Adrenal gland (tissue), 12 donors: ENCODE measurements around the gene DDX28. TPM values are rescaled to one million over a fixed set of nuclear protein-coding genes. Genes with fewer than 3 reads are reported as not detected.
"Not testable (repeated sequence)": the region's sequence is repeated elsewhere in the genome, so short reads cannot be mapped to it uniquely, and the experiment has no call there.

Experiments used
- DNase-seq, 7 donors: peaks; one replicate each; pipeline ENCODE4 v3.0.0-alpha.2; 2019 to 2020
- H3K27ac ChIP-seq, 5 donors: fragments of 200-600 bp; sonication (generic) in 4 of 5; 1 replicate in 3 of 5; 2 replicates in 2 of 5; pipeline versions ENCODE4 v1.5.1 to v1.8.0; 2016 to 2020; ENCODE audit warnings: mild to moderate bottlenecking in 1 of 5
- H3K27me3 ChIP-seq: fragments of 200-600 bp; 2 replicates; pipeline ENCODE4 v1.8.0; 2021
- H3K36me3 ChIP-seq, 2 donors: fragments of 200-600 bp; replicated peaks in 1 of 2; 1 replicate in 1 of 2; 2 replicates in 1 of 2; pipeline versions ENCODE4 v1.5.1 to v1.8.0; 2018 to 2022
- H3K4me1 ChIP-seq, 2 donors: fragments of 200-600 bp; replicated peaks in 1 of 2; 1 replicate in 1 of 2; 2 replicates in 1 of 2; pipeline versions ENCODE4 v1.5.1 to v1.8.0; 2018 to 2021
- H3K4me3 ChIP-seq, 4 donors: fragments of 200-600 bp; sonication (generic) in 3 of 4; one replicate each; pipeline ENCODE4 v1.5.1; 2016 to 2018
- H3K9me3 ChIP-seq, 3 donors: fragments of 200-600 bp; sonication (generic) in 1 of 3; replicated peaks in 1 of 3; 1 replicate in 2 of 3; 2 replicates in 1 of 3; pipeline versions ENCODE4 v1.5.1 to v1.8.0; 2016 to 2021
- POLR2A ChIP-seq, 2 donors: fragments of 450-650 bp; IDR thresholded peaks; one replicate each; pipeline ENCODE4 v1.6.1; 2017; ENCODE audit warnings: antibody characterized with exemption in 2 of 2, mild to moderate bottlenecking in 2 of 2, moderate library complexity in 1 of 2
- WGBS, 4 donors: extraction: QIAGEN DNeasy Blood & Tissue Kit in 2 of 4; methylation state at CpG; one replicate each; pipeline versions ENCODE4 v1.1.5 to v1.1.7; 2013 to 2017; 5-methylcytosine and 5-hydroxymethylcytosine counted together
- intact Hi-C, 2 donors: fragments of 100-400 bp; cut with DNase I; formaldehyde crosslinking; loops; one replicate each; pipeline versions ENCODE4 v1.14.1 to v1.15.0; 2022 to 2023
- polyA plus RNA-seq, 3 donors: library from polyadenylated mRNA; stranded (reverse); fragments of 200-250 nt in 2 of 3; fragments of 350-450 nt in 1 of 3; fragmentation: Illumina TruSeq in 1 of 3; extraction: RNeasy Lipid Tissue Mini Kit (QIAGEN cat#74804) in 1 of 3; gene quantifications; one replicate each; pipeline ENCODE4 v1.2.3, GENCODE V29; 2013 to 2014
- total RNA-seq, 9 donors: library from RNA; depleted of rRNA in 4 of 9; stranded (reverse); fragments of >200 nt in 4 of 9; fragments of 120-200 nt in 1 of 9; fragmentation: NEBNext Ultra II Directional in 1 of 9; extraction: Animal tissue kit (Norgen Biotek cat#: 25700) in 1 of 9; gene quantifications; one replicate each; pipeline versions ENCODE4 v1.1.0 to v1.2.4, GENCODE V29; 2013 to 2023
- TF ChIP-seq, protein P1 (sequence below), 6 experiments: fragments of 450-650 bp in 4 of 6; fragments of 200-600 bp in 2 of 6; sonication (generic) in 1 of 6; IDR thresholded peaks; 1 replicate in 5 of 6; 2 replicates in 1 of 6; pipeline versions ENCODE4 v1.5.1 to v1.8.0; 2016 to 2021; ENCODE audit warnings: antibody characterized with exemption in 6 of 6, mild to moderate bottlenecking in 2 of 6, moderate library complexity in 1 of 6
- donor health status: healthy with polysubstance abuse.
- donor health status: Bipolar disorder and iron deficiency.
- donor health status: DM: yes; HTN: yes; CAD: no.
- donor health status: DM: no; HTN: no; CAD: no.
- donor health status: DM: no; HTN: no; CAD: no.
- donor health status: DM: yes; HTN: yes; CAD: no.

DDX28 gene
- total and polyA plus RNA-seq, 12 donors, result 6.4 to 18.4 (median 12.5) TPM

- H3K36me3 ChIP-seq, result no peaks in the 10 kb centered on the region
- intact Hi-C loops, result loop anchor here in 1 of 2 donors (10.0 kb wide), 1 partner anchor 48 kb away; no protein-coding TSS in a partner anchor
- H3K4me1 ChIP-seq, result peaks cover 3 to 10% of the 10 kb centered on the region in 2 donors
- no peak overlapping the region for H3K27ac ChIP-seq
- no peak overlapping the region for H3K4me3 ChIP-seq
- no peaks in the 10 kb centered on the region for H3K9me3 ChIP-seq
- DNase-seq, result no peak
- TF ChIP-seq, protein P1, sequence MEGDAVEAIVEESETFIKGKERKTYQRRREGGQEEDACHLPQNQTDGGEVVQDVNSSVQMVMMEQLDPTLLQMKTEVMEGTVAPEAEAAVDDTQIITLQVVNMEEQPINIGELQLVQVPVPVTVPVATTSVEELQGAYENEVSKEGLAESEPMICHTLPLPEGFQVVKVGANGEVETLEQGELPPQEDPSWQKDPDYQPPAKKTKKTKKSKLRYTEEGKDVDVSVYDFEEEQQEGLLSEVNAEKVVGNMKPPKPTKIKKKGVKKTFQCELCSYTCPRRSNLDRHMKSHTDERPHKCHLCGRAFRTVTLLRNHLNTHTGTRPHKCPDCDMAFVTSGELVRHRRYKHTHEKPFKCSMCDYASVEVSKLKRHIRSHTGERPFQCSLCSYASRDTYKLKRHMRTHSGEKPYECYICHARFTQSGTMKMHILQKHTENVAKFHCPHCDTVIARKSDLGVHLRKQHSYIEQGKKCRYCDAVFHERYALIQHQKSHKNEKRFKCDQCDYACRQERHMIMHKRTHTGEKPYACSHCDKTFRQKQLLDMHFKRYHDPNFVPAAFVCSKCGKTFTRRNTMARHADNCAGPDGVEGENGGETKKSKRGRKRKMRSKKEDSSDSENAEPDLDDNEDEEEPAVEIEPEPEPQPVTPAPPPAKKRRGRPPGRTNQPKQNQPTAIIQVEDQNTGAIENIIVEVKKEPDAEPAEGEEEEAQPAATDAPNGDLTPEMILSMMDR (IDR thresholded peaks at IDR 0.05), result no peak
- TF ChIP-seq POLR2A (IDR thresholded peaks at IDR 0.05), result no peak
- H3K27me3 ChIP-seq, result no peaks in the 10 kb centered on the region
- 79 to 92% (median 84%) methylated on average over 5 of the region's 5 CpGs for WGBS, 4 donors
These were observed 26.4 kb downstream of the DDX28 start for GRCh38 chr16:67996666-67997065.

DNA sequence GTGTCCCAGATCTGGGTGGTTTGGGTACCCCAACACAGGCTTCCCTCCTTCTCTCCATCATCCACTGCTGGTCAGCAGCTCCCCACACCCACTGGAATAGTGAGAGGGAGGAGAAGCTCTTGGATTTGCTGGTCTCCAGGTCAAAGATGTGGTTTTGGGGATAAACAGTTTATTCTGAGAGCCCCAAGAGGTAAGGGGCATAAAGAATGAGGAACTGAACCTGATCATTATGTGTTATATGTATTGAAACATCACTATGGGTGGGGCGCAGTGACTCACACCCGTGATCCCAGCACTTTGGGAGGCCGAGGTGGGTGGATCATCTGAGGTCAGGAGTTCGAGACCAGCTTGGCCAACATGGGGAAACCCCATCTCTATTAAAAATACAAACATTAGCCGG, 27.6 kb downstream of the DDX28 start:
- Histone ChIP-seq H3K27me3 (no peaks in the 10 kb centered on the region), H3K27ac (no peak overlapping the region), H3K36me3 (no peaks in the 10 kb centered on the region), H3K4me3 (no peak overlapping the region), H3K4me1 (peaks cover 3 to 10% of the 10 kb centered on the region in 2 donors), H3K9me3 (no peaks in the 10 kb centered on the region)
- WGBS, 4 donors, result 68 to 87% (median 76%) methylated on average over 5 of the region's 5 CpGs
- TF ChIP-seq POLR2A (IDR thresholded peaks at IDR 0.05), result no peak
- TF ChIP-seq, protein P1 (IDR thresholded peaks at IDR 0.05), result no peak
- intact Hi-C loops, result loop anchor here in 1 of 2 donors (10.0 kb wide), 1 partner anchor 49 kb away; no protein-coding TSS in a partner anchor
- DNase-seq, result no peak

DNA sequence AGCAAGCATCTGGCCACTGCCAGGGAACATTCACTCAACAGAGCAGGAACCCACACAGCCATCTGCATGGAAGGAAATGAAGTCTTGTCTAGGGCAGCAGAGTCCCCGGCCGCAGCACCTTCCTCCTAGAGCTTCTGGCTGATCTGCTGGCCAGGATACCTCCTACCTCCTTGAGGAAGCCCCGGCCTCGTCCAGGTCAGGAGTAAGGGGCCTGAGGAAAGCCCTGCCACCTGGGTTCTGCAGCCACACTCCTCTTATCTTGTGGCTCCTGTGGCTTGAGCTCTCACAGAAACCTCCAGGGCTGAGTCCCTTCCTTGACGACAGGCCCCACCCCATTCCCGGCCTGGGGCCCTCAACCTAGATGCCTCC, 29.0 kb downstream of the DDX28 start:
- 58 to 76% (median 71%) methylated on average over 2 to 5 of the region's 6 CpGs for WGBS, 4 donors
- H3K9me3 ChIP-seq, H3K4me3 ChIP-seq, H3K4me1 ChIP-seq, DNase-seq, H3K27me3 ChIP-seq, H3K36me3 ChIP-seq: not testable (repeated sequence)
- H3K27ac ChIP-seq, result peak overlapping the region in 2 of 5 donors; percentile 56 to 63
- intact Hi-C loops, result loop anchor here in 1 of 2 donors (5.0 to 10.0 kb wide), 2 partner anchors 51 to 238 kb away; no protein-coding TSS in a partner anchor

DNA sequence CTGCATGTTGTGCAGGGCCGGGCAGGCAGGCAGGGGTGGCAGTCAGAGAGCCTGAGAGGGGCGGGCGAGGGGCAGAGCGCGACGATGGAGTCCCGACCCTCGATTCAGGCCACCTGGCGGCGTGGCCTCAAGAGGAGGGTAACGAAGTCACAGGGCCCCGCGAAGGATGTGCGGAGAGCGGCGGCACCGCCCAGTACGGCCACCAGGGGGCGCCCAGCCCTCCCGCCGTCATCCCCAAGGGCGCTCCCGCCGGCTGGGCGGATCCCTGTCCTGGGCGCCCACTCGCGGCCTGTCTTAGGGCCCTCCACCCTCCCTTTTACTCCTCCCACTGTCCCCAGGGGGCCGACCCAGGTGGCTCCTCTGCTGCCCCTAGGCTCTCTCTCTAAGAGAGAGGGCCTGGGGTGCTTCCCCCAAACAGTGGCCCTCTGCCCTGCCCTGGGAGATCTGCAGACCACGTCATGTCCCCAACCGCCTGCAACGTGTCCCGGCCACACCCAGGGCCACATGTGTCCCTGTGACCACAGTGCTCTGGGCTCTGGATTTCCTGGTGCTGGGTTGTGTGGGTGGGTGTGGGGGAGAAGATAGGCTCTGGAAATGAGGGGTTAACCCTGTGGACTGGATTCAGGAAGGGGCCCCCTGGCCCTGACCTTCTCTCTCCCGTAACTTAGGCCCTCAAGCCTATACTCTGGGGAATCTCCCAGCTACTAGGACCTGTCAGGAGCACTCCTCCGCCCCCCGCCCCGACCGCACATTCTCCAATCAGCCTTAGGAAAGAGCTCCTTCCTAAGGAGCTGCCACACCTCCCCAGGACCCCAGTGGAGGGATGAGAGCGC, 29.6 kb downstream of the DDX28 start:
- 8 to 75% (median 11%) methylated on average over 6 to 39 of the region's 39 CpGs for WGBS, 4 donors
- peak overlapping the region in 3 of 5 donors; percentile 56 to 64 (median 63) for H3K27ac ChIP-seq
- DNase-seq, result peak; percentile 68 to 82 (median 75)
- no peaks in the 10 kb centered on the region for H3K27me3 ChIP-seq
- intact Hi-C loops, result loop anchor here in 1 of 2 donors (5.0 to 10.0 kb wide), 2 partner anchors 51 to 239 kb away; no protein-coding TSS in a partner anchor
- H3K36me3 ChIP-seq, result no peaks in the 10 kb centered on the region
- H3K9me3 ChIP-seq, result no peaks in the 10 kb centered on the region
- no peak for TF ChIP-seq POLR2A (IDR thresholded peaks at IDR 0.05)
- TF ChIP-seq, protein P1 (IDR thresholded peaks at IDR 0.05), result peak; percentile 86 to 99 (median 97)
- H3K4me3 ChIP-seq, result peak overlapping the region in 2 of 4 donors; percentile 22 to 30
- peaks cover 3 to 10% of the 10 kb centered on the region in 2 donors for H3K4me1 ChIP-seq
